Mucosa of stomach (tissue), 1 donor: ENCODE data around the gene ZC3H10.
A peak's percentile ranks its signal among the peaks of the same experiment; 100 is the strongest.

Source experiments
- H3K27me3 ChIP-seq: one replicate; pipeline ENCODE4 v1.7.0; 2013; ENCODE audit warnings: mild to moderate bottlenecking, low read length; ENCODE audit not compliant: control insufficient read depth, insufficient read depth
- H3K36me3 ChIP-seq: one replicate; pipeline ENCODE4 v1.7.0; 2013; ENCODE audit warnings: low read length; ENCODE audit not compliant: control insufficient read depth, insufficient read depth
- H3K4me1 ChIP-seq: one replicate; pipeline ENCODE4 v1.7.0; 2013; ENCODE audit warnings: mild to moderate bottlenecking, low read length; ENCODE audit not compliant: control insufficient read depth, insufficient read depth
- H3K4me3 ChIP-seq: one replicate; pipeline ENCODE4 v1.7.0; 2013; ENCODE audit warnings: low read length
- H3K9ac ChIP-seq: one replicate; pipeline ENCODE4 v1.7.0; 2013; ENCODE audit warnings: mild to moderate bottlenecking, low read length, moderate library complexity
- H3K9me3 ChIP-seq: one replicate; pipeline ENCODE4 v1.7.0; 2013; ENCODE audit warnings: mild to moderate bottlenecking, low read length, moderate library complexity; ENCODE audit not compliant: control insufficient read depth
- donor health status: Pancreatic carcinoma.

The ZC3H10 gene

GRCh38 chr12:56082967-56083366 is 35.1 kb upstream of the ZC3H10 start:
- Histone ChIP-seq H3K36me3 (peaks cover 24% of the 10 kb centered on the region), H3K9ac (peak overlapping the region; percentile 54), H3K4me3 (peak overlapping the region; percentile 21), H3K27me3 (peaks cover 4% of the 10 kb centered on the region), H3K4me1 (peaks cover 48% of the 10 kb centered on the region), H3K9me3 (no peaks in the 10 kb centered on the region)

- no peak overlapping the region for H3K9ac ChIP-seq
- H3K4me3 ChIP-seq, result no peak overlapping the region
- peaks cover 45% of the 10 kb centered on the region for H3K4me1 ChIP-seq
- peaks cover 37% of the 10 kb centered on the region for H3K36me3 ChIP-seq
- H3K9me3 ChIP-seq, result no peaks in the 10 kb centered on the region
- peaks cover 4% of the 10 kb centered on the region for H3K27me3 ChIP-seq
These were observed 33.0 kb upstream of the ZC3H10 start for GRCh38 chr12:56084958-56085543.

DNA sequence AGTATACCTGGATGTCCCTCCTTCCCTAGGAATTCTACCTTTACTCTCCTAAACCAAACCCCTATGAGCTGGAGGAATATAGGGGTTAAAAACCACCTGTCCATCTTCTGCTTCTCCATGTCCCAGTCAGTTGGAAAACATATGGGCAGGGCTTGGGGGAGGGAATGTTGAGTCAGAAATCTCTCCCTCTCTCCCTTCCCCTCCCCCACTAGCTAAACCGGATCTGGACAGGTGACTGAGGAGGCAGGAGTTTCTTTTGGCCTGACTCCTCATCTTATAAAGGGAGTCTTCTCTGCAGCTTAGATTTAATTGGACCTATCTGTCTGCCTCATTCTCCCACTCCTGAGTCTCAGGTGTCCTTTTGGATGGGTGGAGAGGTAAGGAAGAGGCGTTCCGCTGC is 32.0 kb upstream of the ZC3H10 start:
- Histone ChIP-seq H3K4me1 (peaks cover 45% of the 10 kb centered on the region), H3K9ac (no peak overlapping the region), H3K36me3 (peaks cover 34% of the 10 kb centered on the region)

GRCh38 chr12:56086608-56087007 is 31.5 kb upstream of the ZC3H10 start:
- H3K36me3 ChIP-seq, result peaks cover 30% of the 10 kb centered on the region

More for the DNA sequence above, 32.0 kb upstream of the ZC3H10 start:
- peaks cover 2% of the 10 kb centered on the region for H3K27me3 ChIP-seq
- H3K4me3 ChIP-seq, result no peak overlapping the region
- H3K9me3 ChIP-seq, result no peaks in the 10 kb centered on the region

DNA sequence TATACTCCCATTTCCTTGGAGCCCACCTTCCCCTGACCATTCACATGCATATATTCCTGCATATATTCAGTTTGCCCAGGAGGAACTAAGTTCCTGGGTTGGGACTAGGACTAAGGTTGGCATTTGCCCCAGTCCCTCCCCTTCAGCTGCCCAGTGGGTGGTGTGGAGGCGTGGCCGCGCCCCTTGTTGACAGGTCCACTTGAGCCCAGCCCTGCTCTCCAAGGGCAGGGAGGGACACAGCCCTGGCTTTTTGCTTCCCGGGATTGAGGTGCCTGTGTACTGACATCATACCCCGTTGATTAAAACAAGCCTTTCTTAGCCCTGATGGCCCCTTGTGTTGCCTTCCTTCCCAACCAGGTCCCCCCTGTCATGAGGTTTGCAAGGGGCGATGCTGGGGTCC is 30.8 kb upstream of the ZC3H10 start:
- Histone ChIP-seq H3K4me1 (peaks cover 43% of the 10 kb centered on the region), H3K9me3 (no peaks in the 10 kb centered on the region), H3K9ac (peak overlapping the region; percentile 62), H3K27me3 (no peaks in the 10 kb centered on the region), H3K4me3 (no peak overlapping the region), H3K36me3 (peaks cover 30% of the 10 kb centered on the region)

More at GRCh38 chr12:56086608-56087007, 31.5 kb upstream of the ZC3H10 start:
- Histone ChIP-seq H3K4me3 (no peak overlapping the region), H3K9me3 (no peaks in the 10 kb centered on the region), H3K4me1 (peaks cover 45% of the 10 kb centered on the region), H3K9ac (no peak overlapping the region), H3K27me3 (no peaks in the 10 kb centered on the region)

GRCh38 chr12:56097738-56098137 is 20.3 kb upstream of the ZC3H10 start:
- H3K27me3 ChIP-seq, result no peaks in the 10 kb centered on the region
- H3K36me3 ChIP-seq, result peaks cover 6% of the 10 kb centered on the region
- H3K4me3 ChIP-seq, result no peak overlapping the region
- H3K9me3 ChIP-seq, result no peaks in the 10 kb centered on the region
- no peaks in the 10 kb centered on the region for H3K4me1 ChIP-seq
- no peak overlapping the region for H3K9ac ChIP-seq

GRCh38 chr12:56098592-56098991 is 19.5 kb upstream of the ZC3H10 start:
- Histone ChIP-seq H3K9me3 (no peaks in the 10 kb centered on the region), H3K4me3 (no peak overlapping the region), H3K36me3 (peaks cover 4% of the 10 kb centered on the region), H3K27me3 (no peaks in the 10 kb centered on the region), H3K4me1 (peaks cover 2% of the 10 kb centered on the region), H3K9ac (no peak overlapping the region)

- H3K9ac ChIP-seq, result no peak overlapping the region
- no peak overlapping the region for H3K4me3 ChIP-seq
- H3K36me3 ChIP-seq, result peaks cover 4% of the 10 kb centered on the region
- H3K4me1 ChIP-seq, result peaks cover 7% of the 10 kb centered on the region
- no peaks in the 10 kb centered on the region for H3K27me3 ChIP-seq
- no peaks in the 10 kb centered on the region for H3K9me3 ChIP-seq
These were observed 18.3 kb upstream of the ZC3H10 start for GRCh38 chr12:56099787-56100186.

DNA sequence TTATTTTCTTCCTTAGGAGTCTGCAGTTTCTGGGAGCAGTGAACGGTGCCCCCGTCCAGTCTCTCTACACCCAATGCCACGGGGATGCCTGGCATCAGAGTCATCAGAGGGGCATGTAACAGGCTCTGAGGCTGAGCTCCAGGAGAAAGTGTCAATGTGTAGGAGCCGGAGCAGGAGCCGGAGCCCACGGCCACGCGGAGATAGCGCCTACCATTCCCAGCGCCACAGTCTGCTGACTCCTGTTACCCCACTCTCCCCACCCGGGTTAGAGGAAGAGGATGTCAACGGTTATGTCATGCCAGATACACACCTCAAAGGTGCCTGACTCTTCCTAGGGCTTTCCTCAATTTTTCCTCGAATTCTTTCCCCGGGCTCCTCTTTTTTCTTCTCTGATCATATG is 17.0 kb upstream of the ZC3H10 start:
- H3K9ac ChIP-seq, result no peak overlapping the region
- peaks cover 4% of the 10 kb centered on the region for H3K36me3 ChIP-seq
- no peak overlapping the region for H3K4me3 ChIP-seq
- H3K27me3 ChIP-seq, result no peaks in the 10 kb centered on the region
- H3K9me3 ChIP-seq, result no peaks in the 10 kb centered on the region
- H3K4me1 ChIP-seq, result peaks cover 15% of the 10 kb centered on the region

DNA sequence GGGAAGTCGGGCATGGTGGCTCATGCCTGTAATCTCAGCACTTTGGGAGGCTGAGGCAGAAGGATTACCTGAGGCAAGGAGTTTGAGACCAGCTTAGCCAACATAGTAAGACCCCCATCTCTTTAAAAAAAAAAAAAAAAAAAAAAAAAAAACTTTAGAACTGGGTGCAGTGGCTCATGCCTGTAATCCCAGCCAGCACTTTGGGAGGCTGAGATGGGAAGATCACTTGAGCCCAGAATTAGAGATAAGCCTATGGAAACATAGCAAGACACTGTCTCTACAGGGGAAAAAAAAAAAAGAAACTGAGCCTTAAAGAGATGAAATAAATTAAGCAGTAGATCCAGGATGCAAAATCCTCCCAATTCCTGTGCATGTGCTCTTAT is 15.4 kb upstream of the ZC3H10 start:
- no peaks in the 10 kb centered on the region for H3K9me3 ChIP-seq
- H3K4me3 ChIP-seq, result no peak overlapping the region
- no peaks in the 10 kb centered on the region for H3K27me3 ChIP-seq
- no peaks in the 10 kb centered on the region for H3K36me3 ChIP-seq
- no peak overlapping the region for H3K9ac ChIP-seq
- H3K4me1 ChIP-seq, result peaks cover 19% of the 10 kb centered on the region

DNA sequence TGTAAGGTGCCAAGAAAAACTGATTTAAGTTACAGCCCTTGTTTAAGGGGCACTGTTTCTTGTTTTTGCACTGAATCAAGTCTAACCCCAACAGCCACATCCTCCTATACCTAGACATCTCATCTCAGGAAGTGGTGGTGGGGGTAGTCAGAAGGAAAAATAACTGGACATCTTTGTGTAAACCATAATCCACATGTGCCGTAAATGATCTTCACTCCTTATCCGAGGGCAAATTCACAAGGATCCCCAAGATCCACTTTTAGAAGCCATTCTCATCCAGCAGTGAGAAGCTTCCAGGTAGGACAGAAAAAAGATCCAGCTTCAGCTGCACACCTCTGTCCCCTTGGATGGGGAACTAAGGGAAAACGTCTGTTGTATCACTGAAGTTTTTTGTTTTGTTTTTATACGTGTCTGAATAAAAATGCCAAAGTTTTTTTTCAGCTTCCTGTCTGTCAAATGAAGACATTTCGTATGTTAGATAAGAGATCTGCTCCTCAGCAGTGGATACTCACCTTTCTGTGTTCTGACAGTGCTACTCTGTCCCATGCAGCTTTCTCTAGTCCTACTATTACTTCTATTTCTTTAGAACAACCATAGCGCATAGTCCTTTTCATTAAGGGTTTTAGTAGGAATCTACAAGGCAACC is 14.9 kb upstream of the ZC3H10 start:
- Histone ChIP-seq H3K9ac (peak overlapping the region; percentile 84), H3K9me3 (no peaks in the 10 kb centered on the region), H3K36me3 (no peaks in the 10 kb centered on the region), H3K4me1 (peaks cover 19% of the 10 kb centered on the region), H3K4me3 (no peak overlapping the region), H3K27me3 (no peaks in the 10 kb centered on the region)

DNA sequence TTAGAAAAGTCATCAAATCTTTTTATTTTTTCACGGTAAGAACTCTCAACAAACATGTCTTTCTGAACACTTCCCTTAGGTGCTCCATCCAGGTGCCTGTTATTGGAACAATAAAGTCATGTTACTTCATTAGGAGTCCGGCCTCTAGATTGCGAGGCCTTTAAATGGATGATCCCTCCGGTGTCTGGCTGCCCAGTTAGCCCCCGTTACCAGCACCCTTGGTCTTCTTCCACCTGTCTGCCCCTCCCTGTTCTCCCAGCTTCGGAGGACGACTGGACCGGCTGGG is 14.3 kb upstream of the ZC3H10 start:
- Histone ChIP-seq H3K9me3 (no peaks in the 10 kb centered on the region), H3K27me3 (no peaks in the 10 kb centered on the region), H3K9ac (peak overlapping the region; percentile 84), H3K4me3 (peak overlapping the region; percentile 2), H3K4me1 (peaks cover 19% of the 10 kb centered on the region), H3K36me3 (no peaks in the 10 kb centered on the region)
